GM18498 (cell line): ENCODE results near the gene HOXA2.

ENCODE experiments used
- ATAC-seq: cut with Tn5 transposase; IDR thresholded peaks from one replicate; pipeline ENCODE4 v1.9.1; 2021; ENCODE audit warnings: mild to moderate bottlenecking, moderate library complexity; ENCODE audit not compliant: unreplicated experiment

The HOXA2 gene

DNA sequence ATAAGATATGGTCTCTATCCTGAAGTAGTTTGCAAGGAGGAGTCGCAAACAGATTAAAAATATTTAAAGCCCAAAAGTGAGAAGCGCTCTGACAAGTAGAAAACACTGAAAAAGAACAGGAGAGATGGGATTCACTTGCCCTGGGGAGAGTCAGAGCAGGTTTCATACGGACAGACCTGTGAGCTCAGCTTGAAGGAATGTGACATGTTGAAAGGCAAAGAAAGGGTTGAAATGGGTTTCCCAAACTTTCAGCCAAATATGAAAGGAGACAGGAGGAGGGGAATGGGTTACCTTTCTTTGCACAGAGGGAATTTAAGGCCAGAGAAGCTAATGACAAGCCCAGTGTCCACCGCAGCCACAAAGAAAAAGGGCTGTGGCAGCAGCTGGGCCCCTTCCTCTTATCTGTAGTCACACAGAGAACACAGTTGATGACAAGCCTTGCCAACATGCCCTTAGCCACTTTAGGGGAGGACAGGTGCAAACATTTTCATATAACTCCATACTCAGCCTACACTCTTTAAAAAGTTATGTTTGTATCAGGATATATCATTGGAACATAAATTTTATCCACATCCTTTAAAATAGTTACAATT is 21.5 kb downstream of the HOXA2 start:
- ATAC-seq = no peak

- ATAC-seq = no peak
Measured at GRCh38 chr7:27079234-27079975, 23.1 kb downstream of the HOXA2 start.

DNA sequence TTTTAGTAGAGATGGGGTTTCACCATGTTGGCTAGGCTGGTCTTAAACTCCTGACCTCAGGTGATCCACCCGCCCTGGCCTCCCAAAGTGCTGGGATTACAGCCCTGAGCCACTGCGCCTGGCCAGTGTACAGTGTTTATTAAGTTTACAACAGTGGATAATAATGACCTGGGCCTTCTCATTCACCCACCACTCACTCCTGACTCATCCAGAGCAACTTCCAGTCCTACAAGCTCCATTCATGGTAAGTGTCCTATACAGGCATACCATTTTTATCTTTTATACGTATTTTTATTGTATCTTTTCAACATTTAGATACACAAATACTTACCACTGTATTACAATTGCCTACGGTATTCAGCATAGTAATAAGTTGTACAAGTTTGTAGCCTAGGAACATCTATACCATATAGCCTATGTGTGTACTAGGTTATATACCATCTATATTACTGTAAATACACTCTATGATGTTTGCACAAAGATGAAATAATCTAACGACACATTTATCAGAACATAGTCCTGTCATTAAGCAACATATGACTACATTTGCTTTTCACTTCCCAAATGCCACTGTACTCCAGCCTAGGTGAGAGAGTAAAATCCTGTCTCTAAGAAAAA is 23.8 kb downstream of the HOXA2 start:
- no peak for ATAC-seq

- no peak for ATAC-seq
Measured at GRCh38 chr7:27073076-27073475, 29.4 kb downstream of the HOXA2 start.

DNA sequence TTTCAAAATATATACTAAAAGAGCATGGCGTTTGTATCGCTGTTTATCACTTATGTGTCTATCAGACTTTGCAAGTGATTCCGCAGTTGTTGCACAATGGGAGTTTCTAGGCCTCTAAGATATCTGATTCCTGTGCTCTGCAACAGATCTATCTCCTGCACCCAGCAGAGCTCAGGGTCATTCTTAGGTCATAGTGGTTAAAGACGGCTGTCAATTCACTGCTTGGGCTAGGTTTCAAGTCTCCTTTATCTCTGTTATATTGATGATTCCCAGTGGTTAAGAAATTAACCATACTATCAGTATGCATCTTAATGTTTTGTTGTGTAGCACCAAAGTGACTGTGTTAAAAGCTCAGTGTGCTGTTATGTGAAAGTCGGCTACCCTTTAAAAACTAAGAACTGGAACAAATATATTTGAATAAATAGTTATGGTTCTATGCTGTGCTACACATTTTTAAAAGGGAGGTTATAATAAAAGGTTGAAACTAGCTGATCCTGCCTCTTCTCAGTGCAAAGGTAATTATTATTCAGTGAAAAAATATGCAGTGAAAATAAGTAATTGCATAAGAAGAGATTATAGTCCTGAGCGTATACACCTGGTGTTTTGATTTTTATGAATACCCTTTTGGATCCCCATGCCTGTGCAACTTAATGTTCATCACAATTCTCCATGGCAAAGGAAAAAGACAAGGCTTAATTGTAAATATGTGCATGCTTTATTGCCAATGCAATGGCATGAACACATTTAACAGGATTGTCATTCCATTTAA is 30.7 kb downstream of the HOXA2 start:
- no peak for ATAC-seq

- no peak for ATAC-seq
Measured at GRCh38 chr7:27068259-27068658, 34.2 kb downstream of the HOXA2 start.

GRCh38 chr7:27066148-27066547 is 36.3 kb downstream of the HOXA2 start:
- ATAC-seq = no peak

DNA sequence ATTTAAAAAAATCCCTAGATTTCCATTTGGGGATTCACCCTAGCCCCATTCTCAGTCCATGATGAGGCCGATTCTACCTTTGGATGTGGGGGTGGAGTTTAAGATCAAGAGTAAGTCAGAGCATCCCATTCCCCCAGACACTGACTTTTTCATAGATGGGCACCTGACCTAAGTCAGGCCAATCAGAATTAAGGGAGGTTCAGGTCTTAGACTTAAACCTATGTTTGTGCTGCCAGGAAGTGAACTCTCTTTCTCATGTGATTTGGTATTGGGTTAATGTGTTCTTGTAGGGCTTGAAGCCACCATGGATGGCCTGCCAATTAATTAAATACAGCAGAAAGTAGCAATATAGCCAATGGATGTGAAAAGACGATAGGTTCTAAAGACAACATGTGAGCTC is 36.8 kb downstream of the HOXA2 start:
- ATAC-seq = no peak

GRCh38 chr7:27064661-27065060 is 37.8 kb downstream of the HOXA2 start:
- ATAC-seq = no peak

DNA sequence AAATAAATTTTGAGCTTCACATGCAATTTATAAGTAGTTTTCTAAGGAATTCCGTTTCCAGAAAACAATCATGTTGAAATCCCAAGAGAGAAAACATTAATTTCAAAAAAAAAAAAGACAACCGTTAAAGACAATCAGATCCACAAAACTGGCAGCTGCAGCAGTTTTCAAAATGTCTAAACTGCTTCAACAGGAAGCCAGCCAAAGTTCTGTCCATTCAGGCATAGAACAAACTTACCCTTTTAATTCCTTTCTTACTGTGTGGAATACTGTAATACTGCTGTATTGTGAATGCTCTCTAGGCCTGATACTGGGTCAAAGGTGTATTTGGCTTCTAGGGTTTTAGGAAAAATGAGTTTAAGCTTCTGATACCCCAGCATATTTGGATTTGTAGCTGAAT is 38.3 kb downstream of the HOXA2 start:
- no peak for ATAC-seq

GRCh38 chr7:27062946-27063345 is 39.5 kb downstream of the HOXA2 start:
- no peak for ATAC-seq

GRCh38 chr7:27053153-27053552 is 49.3 kb downstream of the HOXA2 start:
- ATAC-seq = no peak

GRCh38 chr7:27051451-27051850 is 51.0 kb downstream of the HOXA2 start:
- no peak for ATAC-seq
